ENCODE data around the gene RNF175. TPM values are rescaled to one million over a fixed set of nuclear protein-coding genes. Genes with fewer than 3 reads are reported as not detected.

Gene RNF175
- 0.83 and 0.90 TPM in 2 replicates for total RNA-seq (2014; rRNA removed; shearing (Covaris generic))
- 0.20 and 1.2 TPM in 2 replicates for polyA plus RNA-seq (2015; cell fraction: cytosol; rRNA removed)
- polyA plus RNA-seq (2015; cell fraction: nucleus; rRNA removed), result 0.18 and 0.39 TPM in 2 replicates

DNA sequence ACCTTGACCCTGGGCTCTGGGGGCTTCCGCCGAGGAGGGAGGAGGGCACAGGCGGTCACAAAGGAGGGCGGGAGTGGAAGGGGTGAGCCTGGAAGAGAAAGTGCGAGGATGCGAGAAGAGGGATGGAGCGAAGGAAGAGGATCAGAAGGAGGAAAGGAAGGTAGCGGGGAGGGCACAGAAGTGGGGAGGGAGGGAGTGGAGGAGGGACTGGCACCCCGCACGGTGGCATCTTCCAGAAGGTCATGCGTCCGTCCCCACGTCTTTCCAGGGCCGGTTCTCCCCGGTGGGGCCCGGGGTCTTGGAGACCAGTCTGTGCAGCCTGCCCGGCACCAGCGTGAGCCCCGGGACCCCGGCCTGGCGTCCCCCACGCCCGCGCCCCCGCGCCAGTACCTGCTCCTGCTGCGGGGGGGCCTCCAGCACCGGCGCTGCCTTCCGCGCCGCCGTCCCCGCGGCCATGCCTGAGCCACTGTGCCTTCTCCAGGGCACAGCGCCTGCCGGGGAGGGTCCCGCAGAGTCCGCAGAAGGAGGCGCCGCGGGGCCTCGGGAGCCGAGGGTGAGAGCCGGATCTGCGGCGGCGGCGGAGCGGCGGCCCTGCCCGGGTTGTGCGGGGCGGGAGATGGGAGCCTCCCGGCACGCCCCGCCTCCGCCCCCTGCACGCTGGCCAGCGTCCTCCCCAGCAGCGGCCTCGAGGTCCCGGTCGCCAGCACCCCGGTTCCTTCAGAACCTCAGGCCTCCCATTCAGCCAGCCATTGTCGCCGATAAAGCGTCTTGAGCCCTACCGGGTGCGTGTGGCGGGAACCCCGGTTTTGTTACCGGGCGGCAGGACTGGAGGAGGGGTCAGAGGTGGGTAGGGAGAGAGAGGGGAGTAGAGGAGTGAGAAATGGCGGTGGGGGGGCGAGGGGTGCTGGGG, at the start of gene RNF175:
Gene RNF175 (minus strand): TSS at position 618 of the 910 bp plus-strand sequence. CDS start 162 bp downstream, at position 456.
- in situ Hi-C loops (cut with HindIII; ENCODE audit: low pct_unique_long_range_greater_than_20kb, low sequenced_read_pairs), result no loop called here
- no peak for DNase-seq (ENCODE audit: low read depth, low spot score)

DNA sequence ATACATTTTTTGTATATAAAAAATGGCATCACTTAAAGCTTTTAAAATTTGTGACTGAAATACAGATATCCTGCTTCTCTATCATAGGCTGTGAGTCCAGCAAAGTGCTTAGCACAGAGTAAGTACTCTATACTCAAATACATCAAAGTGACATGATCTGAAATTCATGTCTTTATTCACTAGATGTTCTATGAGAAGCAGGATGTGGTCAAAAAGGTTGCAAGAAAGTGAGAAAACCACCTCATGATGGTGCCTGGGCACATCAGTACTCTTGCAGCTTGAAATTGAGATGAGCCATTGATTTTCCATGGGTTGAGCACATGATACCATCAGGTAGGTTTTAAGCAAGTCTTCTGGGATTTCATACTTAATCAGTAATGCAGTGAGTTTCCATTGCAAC, 49.5 kb upstream of the RNF175 start:
- in situ Hi-C loops (cut with HindIII; ENCODE audit: low pct_unique_long_range_greater_than_20kb, low sequenced_read_pairs), result no loop called here
- DNase-seq (ENCODE audit: low read depth, low spot score), result no peak

- DNase-seq (ENCODE audit: low read depth, low spot score), result no peak
- in situ Hi-C loops (cut with HindIII; ENCODE audit: low pct_unique_long_range_greater_than_20kb, low sequenced_read_pairs), result no loop called here
These were observed 48.4 kb upstream of the RNF175 start for GRCh38 chr4:153808175-153808574.

DNA sequence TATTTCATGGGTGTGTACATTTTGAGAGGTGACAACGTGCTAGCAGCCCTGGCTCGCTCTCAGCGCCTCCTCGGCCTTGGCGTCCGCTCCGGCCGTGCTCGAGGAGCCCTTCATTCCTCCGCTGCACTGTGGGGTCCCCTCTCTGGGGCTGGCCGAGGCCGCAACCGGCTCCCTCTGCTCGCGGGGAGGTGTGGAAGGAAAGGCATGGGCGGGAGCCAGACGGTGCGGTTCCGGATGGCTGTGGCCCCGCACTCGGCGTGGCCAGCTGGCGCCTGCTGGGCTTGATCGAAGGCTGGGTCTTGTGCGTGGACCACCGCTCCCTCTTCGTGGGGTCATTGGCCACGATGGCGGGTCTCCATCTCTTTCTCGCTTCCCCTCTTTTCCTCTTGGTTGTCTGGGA, 46.2 kb upstream of the RNF175 start:
- DNase-seq (ENCODE audit: low read depth, low spot score), result no peak
- in situ Hi-C loops (cut with HindIII; ENCODE audit: low pct_unique_long_range_greater_than_20kb, low sequenced_read_pairs), result no loop called here

DNA sequence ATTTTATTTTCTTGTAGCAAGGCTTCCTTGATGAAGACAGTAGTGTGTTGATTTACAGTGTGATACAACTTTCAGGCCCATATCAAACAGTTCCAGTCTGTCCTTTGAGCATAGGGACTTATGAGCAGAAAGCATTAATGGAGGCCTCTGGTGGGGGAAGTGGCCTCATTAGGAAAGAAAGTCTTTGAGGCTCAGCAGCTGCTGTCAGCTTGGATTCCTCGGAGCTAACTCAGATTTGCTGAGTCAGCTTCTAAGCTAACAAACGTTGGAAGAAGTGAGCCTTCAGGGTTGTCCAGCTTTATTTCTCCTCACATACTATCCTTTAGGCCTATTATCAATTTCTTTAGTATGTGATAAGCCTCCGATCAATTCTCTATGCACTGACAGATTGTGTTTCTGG, 44.9 kb upstream of the RNF175 start:
- in situ Hi-C loops (cut with HindIII; ENCODE audit: low pct_unique_long_range_greater_than_20kb, low sequenced_read_pairs), result no loop called here
- no peak for DNase-seq (ENCODE audit: low read depth, low spot score)

GRCh38 chr4:153799694-153800074, 39.9 kb upstream of the RNF175 start:
- in situ Hi-C loops (cut with HindIII; ENCODE audit: low pct_unique_long_range_greater_than_20kb, low sequenced_read_pairs), result no loop called here

DNA sequence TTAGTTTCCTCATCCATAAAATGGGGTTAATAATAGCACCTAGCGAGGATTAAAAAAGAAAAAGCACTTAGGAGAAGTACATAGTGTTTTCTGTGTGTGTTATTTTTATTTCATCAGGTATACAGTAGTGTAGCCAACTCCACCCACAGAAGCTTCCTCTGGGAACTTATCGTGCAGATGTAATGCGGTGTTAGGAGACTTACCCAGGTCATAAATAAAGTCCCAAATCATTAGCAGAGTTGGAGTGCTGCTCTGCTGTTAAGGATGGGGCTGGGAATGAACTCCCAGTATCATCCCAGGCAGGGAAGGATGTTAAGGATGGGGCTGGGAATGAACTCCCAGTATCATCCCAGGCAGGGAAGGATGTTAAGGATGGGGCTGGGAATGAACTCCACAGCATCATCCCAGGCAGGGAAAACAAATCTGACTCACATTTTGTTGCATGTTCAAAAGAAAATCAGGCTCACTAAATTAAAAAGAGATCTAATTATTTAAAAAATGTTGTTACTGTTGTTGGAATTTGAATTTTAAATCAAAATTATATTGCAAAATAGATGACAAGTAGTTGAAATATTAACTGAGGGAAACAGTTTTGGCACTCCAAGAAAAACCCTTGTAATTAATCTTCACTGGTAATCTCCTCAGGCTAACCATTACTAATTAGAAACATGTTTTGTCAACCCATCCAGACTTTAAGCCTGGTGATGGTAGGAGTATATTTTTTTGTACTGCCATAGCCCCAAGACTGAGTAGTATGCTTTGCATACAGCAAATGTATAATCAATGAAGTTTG, 39.3 kb upstream of the RNF175 start:
- no peak for DNase-seq (ENCODE audit: low read depth, low spot score)
- in situ Hi-C loops (cut with HindIII; ENCODE audit: low pct_unique_long_range_greater_than_20kb, low sequenced_read_pairs), result no loop called here

More at GRCh38 chr4:153799694-153800074, 39.9 kb upstream of the RNF175 start:
- no peak for DNase-seq (ENCODE audit: low read depth, low spot score)

DNA sequence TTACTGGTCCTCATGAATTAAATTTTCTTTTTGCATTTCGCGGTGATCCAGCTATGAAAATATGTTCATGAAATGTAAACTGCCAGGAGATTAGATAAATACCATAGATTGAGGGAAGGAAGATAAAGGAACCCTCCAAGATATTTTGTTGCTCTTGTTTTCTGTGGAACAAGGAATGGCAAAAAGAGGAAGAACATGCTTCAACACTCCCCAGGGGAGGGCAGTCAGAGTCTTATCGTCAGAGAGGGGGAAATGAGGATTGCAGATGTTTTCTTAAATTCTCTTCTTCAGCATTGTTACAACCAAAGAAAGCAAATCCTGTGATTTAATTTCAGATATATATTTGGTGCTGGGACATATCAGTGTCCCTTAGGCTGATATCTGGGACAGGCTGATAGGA, 38.6 kb upstream of the RNF175 start:
- DNase-seq (ENCODE audit: low read depth, low spot score), result no peak
- in situ Hi-C loops (cut with HindIII; ENCODE audit: low pct_unique_long_range_greater_than_20kb, low sequenced_read_pairs), result no loop called here

GRCh38 chr4:153794006-153794405, 34.2 kb upstream of the RNF175 start:
- no peak for DNase-seq (ENCODE audit: low read depth, low spot score)
- in situ Hi-C loops (cut with HindIII; ENCODE audit: low pct_unique_long_range_greater_than_20kb, low sequenced_read_pairs), result no loop called here

DNA sequence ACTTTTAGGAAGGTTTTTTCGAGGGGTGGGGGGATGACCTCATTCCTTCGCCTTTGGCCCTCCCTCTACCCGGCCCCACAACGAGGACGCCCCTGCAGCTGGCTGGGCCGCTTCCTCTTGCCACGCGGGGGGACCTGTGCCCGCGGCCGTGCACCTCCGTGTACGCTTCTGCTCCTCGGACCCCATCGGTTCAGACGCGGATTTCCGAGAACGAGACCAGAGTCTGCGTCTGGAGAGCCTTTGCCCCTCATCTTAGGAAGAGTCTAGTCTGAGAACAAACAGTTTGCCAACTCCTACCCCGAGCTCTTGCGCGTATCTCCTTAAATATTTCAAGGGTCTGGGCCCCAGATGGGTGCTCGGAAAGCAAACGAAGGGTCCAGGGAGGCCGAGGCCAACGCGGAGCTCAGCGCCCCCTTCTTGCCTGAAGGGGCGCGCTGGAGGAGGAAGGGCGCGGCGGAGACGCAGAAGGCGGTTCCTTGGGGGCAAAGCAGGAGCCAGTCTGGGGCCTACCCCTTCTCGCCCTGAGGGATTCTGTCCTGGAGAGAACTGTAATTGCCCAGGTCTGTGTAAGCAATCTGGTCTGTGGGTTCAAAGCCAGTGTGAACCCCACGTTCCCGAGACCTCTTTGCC, 32.9 kb upstream of the RNF175 start:
- no peak for DNase-seq (ENCODE audit: low read depth, low spot score)
- in situ Hi-C loops (cut with HindIII; ENCODE audit: low pct_unique_long_range_greater_than_20kb, low sequenced_read_pairs), result no loop called here

- in situ Hi-C loops (cut with HindIII; ENCODE audit: low pct_unique_long_range_greater_than_20kb, low sequenced_read_pairs), result no loop called here
- DNase-seq (ENCODE audit: low read depth, low spot score), result no peak
These were observed 32.2 kb upstream of the RNF175 start for GRCh38 chr4:153791746-153792617.

DNA sequence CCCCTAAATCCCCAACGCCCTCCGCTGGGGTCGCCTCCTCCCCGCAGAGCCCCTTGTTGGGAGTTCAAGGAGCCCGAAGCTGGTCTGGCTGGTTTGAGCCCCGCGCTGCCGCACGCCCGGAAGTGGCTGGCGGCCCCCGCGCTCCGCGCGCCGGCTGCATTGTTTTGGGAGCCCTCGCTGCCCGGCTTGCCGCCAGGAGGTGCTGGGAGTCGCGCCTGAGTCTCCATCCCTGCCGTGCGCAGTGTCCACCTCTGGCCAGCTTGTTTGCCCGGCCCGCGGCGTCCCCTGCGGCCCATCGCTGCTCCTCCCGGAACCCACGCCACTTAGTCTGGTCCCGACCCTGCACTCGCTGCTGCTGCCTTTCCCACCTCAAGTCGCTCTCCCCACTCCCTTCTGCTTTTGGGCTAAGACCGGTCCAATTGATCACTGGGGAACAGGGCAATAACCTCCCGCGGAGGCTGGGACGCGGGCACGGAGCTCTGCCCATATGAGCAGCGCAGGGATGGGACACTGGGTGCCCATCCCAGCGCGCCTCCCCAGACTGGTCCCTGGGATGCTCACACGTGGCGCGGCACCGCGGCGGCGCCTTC, 31.2 kb upstream of the RNF175 start:
- in situ Hi-C loops (cut with HindIII; ENCODE audit: low pct_unique_long_range_greater_than_20kb, low sequenced_read_pairs), result no loop called here
- DNase-seq (ENCODE audit: low read depth, low spot score), result no peak

- no peak for DNase-seq (ENCODE audit: low read depth, low spot score)
- in situ Hi-C loops (cut with HindIII; ENCODE audit: low pct_unique_long_range_greater_than_20kb, low sequenced_read_pairs), result no loop called here
These were observed 30.7 kb upstream of the RNF175 start for GRCh38 chr4:153790500-153790865.

GRCh38 chr4:153789741-153790499, 30.1 kb upstream of the RNF175 start:
- DNase-seq (ENCODE audit: low read depth, low spot score), result no peak
- in situ Hi-C loops (cut with HindIII; ENCODE audit: low pct_unique_long_range_greater_than_20kb, low sequenced_read_pairs), result no loop called here

DNA sequence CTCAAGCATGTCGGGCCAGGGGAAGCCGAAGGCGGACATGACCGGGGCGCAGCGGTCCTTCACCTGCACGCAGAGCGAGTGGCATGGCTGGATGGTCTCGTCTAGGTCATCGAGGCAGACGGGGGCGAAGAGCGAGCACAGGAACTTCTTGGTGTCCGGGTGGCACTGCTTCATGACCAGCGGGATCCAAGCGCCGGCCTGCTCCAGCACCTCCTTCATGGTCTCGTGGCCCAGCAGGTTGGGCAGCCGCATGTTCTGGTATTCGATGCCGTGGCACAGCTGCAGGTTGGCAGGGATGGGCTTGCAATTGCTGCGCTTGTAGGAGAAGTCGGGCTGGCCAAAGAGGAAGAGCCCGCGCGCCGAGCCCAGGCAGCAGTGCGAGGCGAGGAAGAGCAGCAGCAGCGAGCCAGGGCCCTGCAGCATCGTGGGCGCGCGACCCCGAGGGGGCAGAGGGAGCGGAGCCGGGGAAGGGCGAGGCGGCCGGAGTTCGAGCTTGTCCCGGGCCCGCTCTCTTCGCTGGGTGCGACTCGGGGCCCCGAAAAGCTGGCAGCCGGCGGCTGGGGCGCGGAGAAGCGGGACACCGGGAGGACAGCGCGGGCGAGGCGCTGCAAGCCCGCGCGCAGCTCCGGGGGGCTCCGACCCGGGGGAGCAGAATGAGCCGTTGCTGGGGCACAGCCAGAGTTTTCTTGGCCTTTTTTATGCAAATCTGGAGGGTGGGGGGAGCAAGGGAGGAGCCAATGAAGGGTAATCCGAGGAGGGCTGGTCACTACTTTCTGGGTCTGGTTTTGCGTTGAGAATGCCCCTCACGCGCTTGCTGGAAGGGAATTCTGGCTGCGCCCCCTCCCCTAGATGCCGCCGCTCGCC, 28.8 kb upstream of the RNF175 start, which contains the start of gene SFRP2:
Gene SFRP2 (minus strand): TSS at position 671 of the 864 bp plus-strand sequence. CDS start 248 bp downstream, at position 423.
- DNase-seq (ENCODE audit: low read depth, low spot score), result no peak
- in situ Hi-C loops (cut with HindIII; ENCODE audit: low pct_unique_long_range_greater_than_20kb, low sequenced_read_pairs), result no loop called here

Measured in SK-MEL-5 (cell line).